SK-N-SH (cell line): ENCODE results near the gene NR2F6.
"Not testable (repeated sequence)": the region's sequence is repeated elsewhere in the genome, so short reads cannot be mapped to it uniquely, and the experiment has no call there.

Source experiments
- EP300 ChIP-seq, 2 experiments: IDR thresholded peaks; 2 replicates each; pipeline versions ENCODE4 v1.4.0 to v1.6.1; 2012; ENCODE audit warnings: borderline replicate concordance in 1 of 2, low read depth in 1 of 2, low read length in 1 of 2
- NRF1 ChIP-seq: IDR thresholded peaks from 2 replicates; pipeline ENCODE4 v1.6.1; 2012; ENCODE audit warnings: low read depth, mild to moderate bottlenecking, low read length
- TF ChIP-seq, protein P1 (sequence below): fragments of 200-600 bp; sonication (generic); IDR thresholded peaks from 2 replicates; pipeline ENCODE4 v1.6.1; 2017; ENCODE audit warnings: antibody characterized with exemption, mild to moderate bottlenecking, moderate library complexity

DNA sequence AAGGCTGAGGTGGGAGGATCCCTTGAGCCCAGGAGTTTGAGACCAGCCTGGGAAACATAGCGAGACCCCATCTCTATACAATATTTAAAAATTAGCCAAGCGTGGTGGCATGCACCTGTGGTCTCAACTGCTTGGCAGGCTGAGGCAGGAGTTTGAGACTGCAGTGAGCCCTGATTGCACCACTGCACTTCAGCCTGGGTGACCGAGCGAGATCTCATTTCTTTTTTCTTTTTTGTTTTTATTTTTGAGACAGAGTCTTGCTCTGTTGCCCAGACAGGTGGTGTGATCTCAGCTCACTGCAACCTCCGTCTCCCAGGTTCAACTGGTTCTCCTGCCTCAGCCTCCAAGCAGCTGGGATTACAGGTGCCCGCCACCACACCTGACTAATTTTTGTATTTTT, 54.0 kb downstream of the NR2F6 start:
- TF ChIP-seq, protein P1, sequence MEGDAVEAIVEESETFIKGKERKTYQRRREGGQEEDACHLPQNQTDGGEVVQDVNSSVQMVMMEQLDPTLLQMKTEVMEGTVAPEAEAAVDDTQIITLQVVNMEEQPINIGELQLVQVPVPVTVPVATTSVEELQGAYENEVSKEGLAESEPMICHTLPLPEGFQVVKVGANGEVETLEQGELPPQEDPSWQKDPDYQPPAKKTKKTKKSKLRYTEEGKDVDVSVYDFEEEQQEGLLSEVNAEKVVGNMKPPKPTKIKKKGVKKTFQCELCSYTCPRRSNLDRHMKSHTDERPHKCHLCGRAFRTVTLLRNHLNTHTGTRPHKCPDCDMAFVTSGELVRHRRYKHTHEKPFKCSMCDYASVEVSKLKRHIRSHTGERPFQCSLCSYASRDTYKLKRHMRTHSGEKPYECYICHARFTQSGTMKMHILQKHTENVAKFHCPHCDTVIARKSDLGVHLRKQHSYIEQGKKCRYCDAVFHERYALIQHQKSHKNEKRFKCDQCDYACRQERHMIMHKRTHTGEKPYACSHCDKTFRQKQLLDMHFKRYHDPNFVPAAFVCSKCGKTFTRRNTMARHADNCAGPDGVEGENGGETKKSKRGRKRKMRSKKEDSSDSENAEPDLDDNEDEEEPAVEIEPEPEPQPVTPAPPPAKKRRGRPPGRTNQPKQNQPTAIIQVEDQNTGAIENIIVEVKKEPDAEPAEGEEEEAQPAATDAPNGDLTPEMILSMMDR: not testable (repeated sequence)
- TF ChIP-seq EP300 (IDR thresholded peaks at IDR 0.05; ENCODE audit: borderline replicate concordance in 1 of 2, low read depth in 1 of 2, low read length in 1 of 2); NRF1: not testable (repeated sequence)
